ENCODE results near the gene ZNF292.
"Not testable (repeated sequence)": the region's sequence is repeated elsewhere in the genome, so short reads cannot be mapped to it uniquely, and the experiment has no call there.

The ZNF292 gene

DNA sequence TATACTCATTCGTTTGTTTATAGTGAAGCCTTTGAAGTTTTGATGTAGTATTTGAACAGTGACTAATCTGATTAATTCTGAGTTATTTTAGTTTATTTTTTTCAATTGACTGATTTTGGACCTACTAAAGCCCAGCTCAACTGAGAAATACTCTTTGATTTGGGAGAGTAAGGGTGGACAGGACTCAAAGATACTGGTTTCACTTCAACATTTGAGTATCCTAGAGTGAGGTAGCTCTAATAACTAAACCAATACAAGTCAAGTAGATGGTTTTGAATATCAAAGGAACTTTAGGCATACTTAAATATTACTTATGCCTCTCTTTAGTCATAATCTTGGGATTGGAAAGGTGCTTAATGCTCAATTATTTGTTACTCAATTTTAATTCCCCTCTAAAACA, 65.6 kb downstream of the ZNF292 start:
- no peak for DNase-seq

DNA sequence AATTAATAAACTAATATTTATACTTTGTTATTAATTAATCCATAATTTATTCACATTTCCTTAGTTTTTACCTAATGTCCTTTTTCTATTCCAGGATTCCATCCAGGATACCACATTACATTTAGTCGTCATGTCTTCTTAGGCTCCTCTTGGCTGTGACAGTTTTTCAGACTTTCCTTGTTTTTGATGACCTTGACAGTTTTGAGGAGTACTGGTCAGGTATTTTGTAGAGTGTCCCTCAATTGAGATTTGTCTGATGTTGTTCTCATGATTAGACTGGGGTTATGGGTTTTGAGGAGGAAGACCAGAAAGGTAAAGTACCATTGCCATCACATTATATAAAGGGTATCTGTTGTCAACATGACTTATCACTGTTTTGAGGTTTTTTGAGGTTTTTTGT, 67.3 kb downstream of the ZNF292 start:
- no peak for DNase-seq

DNA sequence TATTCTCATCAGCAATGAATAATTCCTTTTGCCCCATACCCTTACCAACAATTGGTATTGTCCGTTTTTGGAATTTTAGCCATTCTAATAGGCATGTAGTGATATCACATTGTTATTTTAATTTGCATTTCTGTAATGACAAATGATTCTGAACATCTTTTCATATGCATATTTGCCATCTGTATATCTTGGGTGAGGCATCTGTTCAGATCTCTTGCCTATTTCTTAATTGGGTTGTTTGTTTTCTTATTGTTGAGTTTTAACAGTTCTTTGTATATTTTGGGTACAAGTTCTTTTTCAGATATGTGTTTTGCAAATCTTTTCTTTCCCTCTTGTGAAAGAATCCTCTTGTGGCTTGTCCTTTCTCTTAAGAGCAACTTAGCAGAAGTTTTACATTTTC, 69.6 kb downstream of the ZNF292 start:
- no peak for DNase-seq

DNA sequence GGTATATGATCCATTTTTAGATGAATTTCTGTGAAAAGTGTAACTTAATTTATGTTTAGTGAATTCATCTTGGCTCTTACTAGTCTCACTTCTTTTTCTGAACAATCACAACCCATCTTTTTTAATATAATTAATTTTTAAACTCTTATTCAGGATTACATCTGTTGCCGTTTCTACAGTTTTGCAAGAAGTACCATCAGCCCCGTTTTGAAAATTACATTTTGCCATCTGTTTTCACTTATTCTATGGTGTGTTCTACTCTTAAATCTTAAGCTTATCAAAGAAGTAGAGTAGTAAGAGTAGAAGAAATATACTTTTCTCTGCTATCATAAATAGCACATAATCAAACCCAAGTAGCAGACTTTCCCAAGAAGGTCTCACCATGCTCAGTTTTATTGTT, 70.1 kb downstream of the ZNF292 start:
- DNase-seq, result no peak

DNA sequence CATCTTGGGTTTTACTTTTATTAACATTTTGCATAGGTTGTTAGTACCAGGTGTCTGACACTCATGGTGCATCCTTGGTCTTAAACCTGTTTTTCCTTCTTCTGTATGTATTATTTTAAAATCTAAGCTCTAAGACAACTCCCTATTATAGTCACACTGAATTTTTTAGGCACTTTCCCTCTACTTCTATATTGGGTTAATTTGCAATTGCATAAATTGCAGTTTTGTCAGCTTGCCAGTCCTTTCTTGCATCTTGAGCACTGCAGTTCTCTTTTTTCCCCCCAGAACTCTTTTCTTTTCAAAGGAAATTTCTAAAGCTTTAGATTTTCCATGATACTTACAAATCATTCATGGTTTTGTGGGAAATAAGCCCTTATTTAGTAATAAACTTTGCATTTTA, 70.6 kb downstream of the ZNF292 start:
- DNase-seq, result no peak

DNA sequence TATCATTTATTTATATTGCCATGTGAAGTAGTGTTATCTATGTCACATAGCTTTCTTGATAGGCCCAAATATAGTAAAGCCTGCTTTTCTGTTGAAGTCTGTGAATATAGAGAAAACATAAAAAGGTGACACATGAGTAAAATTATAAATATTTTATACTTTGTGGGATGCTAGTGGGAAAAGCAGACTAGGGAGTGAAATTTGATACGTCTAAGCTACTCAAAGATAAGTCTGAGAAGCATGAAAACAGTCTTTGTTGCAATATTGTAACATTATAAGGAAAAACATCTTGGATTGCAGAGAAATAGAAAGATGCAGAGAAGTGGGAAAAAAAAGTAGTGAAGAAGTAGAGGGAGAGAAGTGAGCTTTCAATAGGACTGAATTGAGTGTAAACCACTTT, 75.4 kb downstream of the ZNF292 start:
- DNase-seq, result no peak

DNA sequence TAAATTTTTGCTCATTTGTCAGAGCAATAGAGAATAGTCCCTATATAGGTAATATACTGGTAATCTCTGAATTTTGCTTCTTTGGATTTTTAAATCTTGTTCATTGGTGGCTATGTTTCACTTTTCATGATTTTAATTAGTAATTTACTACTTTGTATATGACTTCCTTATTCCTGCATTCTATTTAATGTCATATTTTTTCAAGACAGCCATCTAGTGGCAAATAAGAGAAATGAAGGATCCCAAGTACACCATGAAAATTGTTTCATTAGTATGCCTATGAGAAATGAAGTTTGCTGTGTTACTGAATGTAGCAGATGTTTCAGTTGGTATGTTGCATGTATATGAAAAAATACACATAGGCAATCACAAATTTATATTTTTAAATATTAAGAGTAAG, 82.4 kb downstream of the ZNF292 start:
- DNase-seq, result no peak

DNA sequence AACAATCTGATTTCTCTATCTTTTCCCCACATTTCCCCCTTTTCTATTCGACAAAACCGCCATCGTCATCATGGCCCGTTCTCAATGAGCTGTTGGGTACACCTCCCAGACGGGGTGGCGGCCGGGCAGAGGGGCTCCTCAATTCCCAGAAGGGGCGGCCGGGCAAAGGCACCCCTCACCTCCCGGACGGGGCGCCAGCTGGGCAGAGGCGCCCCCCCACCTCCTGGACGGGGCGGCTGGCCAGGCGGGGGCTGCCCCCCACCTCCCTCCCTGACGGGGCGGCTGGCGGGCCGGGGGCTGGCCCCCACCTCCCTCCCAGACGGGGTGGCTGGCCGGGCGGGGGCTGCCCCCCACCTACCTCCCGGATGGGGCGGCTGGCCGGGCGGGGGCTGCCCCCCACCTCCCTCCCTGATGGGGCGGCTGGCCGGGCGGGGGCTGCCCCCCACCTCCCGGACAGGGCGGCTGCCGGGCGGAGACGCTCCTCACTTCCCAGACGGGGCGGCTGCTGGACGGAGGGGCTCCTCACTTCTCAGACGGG, 83.8 kb downstream of the ZNF292 start:
- not testable (repeated sequence) for DNase-seq

DNA sequence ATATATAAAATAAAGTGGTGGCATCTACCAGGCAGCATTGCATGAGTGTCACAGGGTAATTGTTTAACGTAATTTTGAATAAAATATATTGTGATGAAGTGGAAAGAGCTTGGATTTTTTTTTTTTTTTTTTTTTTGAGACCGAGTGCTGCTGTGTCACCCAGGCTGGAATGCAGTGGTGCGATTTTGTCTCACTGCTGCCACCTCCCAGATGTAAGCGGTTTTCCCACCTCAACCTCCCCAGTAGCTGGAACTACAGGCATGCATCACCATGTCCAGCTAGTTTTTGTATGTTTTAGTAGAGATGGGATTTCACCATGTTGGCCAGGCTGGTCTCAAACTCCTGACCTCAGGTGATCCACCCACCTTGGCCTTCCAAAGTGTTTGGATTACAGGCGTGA, 85.9 kb downstream of the ZNF292 start:
- no peak for DNase-seq

DNA sequence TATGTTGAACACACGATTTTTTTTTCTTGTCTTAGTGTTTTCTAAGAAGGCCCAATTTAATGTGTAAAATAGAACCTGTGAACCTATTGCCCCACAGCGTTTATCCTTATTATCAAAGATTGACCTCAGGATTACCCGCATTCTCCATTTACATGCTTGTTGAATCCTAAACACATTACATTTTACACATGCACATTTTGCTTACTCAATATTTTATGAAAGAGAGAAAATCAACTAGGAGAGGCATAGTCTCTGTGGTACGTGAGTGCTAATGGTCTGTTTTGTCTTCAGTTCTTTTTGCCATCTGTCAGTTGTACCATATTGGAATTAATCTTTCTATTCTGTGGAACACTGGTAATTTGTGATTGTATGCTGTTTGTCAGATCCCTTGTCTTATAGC, 86.9 kb downstream of the ZNF292 start:
- DNase-seq, result no peak

DNA sequence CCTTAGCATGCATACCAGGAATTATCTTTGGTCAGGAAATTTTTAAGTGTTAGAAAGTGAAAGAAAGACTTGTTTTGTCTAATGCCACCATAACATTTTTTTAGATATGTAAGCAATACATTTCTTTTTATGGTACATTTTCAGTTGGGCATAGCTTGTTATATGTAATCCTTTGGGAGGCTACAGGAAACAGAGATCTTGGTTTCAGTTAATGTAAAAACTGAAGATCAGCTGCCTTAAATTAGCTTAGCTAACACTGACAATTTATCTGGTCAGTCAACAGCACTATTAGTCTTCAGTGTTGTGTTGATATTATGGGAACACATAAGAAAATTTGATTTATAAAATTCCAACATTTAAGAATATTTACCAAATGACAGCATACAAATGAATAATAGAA, 88.4 kb downstream of the ZNF292 start:
- DNase-seq, result no peak

DNA sequence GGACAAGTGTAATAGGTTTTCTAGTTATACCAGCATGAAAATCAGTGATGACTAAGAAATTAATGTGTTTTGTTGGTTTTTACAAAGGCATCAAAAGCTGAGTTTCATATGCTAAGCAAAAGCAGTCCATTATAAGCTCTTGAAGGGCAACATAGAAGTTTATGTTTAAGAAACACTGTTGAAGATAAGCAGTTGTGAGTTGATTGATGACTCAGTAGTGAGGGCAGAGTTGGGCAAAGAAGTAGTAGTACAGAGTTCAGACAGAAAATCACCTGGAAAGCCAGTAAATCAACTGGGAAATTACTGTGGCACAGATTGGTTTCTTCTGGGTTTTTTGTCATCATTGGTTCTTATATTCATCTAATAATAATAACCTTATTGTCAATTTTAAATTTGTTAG, 89.0 kb downstream of the ZNF292 start:
- no peak for DNase-seq

DNA sequence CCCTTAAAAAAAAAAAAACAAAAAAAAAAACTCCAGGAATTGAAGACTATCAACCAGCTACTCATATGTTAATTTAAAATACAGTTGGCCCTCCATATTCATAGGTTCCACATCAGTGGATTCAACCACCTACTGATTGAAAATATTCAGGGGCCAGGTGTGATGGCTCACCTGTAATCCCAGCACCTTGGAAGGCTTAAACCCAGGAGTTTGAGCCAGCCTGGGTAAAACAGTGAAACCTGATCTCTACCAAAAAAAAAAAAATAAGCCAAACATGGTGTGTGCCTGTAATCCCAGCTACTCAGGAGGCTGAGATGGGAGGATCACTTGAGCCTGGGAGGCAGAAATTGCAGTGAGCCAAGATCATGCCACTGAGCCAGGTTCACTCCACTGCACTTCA, 94.7 kb downstream of the ZNF292 start:
- DNase-seq, result no peak

DNA sequence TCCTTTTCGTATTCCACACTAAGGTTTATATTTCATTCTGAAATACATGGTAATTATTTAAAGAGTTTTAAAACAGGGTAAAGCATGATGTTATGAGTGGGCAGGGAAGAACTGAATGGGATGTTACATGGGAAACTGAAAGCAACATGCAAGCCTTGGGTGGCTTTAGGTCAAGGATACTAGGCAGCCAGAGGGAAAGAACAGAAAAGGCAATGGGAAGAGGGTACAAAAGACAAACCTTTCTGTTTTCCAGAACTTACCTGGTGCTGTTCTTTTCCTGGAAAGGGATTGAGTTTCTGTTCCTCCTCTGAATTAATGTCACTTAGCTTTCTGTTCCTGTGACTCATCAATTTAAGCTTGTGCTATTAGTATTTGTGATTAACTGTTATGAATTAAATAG, 95.9 kb downstream of the ZNF292 start:
- no peak for DNase-seq

DNA sequence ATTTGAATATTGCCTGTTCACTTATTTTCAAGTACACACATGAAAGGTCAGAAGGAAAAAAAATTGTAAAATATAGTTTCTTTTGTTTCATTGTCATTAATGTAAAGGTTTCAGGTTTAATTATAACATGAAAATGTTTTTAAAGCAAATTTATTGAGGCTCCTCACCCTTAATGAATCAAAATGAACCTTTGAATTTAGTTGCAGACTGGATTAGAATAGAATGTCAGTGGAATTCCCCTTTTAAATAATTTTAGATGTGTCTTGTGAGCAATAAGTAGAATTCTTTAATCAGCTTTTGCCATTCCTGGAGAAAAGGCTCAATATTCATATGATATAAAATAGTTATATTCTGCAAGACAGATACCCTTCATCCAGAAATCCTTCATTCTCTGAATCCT, 96.4 kb downstream of the ZNF292 start:
- DNase-seq, result no peak

DNA sequence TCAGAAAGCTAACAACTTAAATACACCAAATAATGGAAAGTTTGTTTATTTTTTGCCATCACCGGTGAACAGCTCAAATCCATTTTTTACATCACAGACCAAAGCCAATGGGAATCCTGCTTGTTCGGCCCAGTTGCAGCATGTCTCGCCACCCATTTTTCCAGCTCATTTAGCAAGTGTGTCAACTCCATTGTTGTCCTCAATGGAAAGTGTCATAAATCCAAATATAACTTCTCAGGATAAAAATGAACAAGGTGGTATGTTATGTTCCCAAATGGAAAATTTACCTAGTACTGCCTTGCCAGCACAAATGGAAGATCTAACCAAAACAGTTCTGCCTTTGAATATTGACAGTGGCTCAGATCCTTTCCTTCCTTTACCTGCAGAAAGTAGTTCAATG, 101.7 kb downstream of the ZNF292 start:
- no peak for DNase-seq

DNA sequence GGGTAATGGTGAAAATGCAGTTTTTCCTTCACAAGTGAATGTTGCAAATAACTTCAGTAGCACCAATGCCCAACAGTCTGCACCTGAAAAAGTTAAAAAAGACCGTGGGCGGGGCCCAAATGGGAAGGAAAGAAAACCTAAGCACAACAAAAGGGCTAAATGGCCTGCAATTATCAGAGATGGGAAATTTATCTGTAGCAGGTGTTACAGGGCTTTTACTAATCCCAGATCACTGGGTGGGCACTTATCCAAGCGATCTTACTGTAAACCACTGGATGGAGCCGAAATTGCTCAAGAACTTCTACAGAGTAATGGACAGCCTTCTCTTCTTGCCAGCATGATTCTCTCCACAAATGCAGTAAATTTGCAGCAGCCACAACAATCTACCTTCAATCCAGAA, 102.2 kb downstream of the ZNF292 start:
- DNase-seq, result peak; percentile 73

DNA sequence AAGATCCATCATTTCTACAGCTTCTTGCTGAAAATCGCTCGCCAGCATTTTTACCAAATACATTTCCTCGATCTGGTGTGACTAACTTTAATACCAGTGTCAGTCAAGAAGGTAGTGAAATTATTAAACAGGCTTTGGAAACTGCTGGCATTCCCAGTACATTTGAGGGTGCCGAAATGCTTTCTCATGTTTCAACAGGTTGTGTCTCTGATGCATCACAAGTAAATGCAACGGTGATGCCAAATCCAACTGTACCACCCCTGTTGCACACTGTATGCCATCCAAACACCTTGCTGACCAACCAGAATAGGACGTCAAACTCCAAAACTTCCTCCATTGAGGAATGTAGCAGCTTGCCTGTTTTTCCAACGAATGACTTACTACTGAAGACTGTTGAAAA, 102.6 kb downstream of the ZNF292 start:
- DNase-seq, result no peak

DNA sequence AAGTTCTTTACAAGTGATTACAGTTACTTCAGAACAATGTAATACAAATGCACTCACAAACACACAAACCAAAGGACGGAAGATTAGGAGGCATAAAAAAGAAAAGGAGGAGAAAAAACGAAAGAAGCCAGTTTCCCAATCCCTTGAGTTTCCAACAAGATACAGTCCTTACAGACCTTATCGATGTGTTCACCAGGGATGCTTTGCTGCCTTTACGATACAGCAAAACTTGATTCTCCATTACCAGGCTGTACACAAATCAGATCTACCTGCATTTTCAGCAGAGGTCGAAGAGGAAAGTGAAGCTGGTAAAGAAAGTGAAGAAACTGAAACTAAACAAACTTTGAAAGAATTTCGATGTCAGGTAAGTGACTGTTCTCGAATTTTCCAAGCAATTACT, 104.4 kb downstream of the ZNF292 start:
- no peak for DNase-seq

DNA sequence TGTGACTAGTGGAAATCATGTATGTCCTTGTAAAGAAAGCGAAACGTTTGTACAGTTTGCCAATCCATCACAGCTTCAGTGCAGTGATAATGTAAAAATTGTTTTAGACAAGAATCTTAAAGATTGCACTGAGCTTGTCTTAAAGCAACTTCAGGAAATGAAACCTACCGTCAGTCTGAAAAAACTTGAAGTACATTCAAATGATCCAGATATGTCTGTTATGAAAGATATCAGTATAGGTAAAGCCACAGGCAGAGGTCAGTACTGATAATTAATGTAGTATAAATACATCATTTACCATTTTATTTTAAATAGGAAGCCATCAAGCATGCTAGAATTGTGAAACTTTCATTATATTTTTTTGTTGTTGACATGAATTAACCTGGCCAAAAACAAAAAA, 106.2 kb downstream of the ZNF292 start:
- DNase-seq, result no peak

DNA sequence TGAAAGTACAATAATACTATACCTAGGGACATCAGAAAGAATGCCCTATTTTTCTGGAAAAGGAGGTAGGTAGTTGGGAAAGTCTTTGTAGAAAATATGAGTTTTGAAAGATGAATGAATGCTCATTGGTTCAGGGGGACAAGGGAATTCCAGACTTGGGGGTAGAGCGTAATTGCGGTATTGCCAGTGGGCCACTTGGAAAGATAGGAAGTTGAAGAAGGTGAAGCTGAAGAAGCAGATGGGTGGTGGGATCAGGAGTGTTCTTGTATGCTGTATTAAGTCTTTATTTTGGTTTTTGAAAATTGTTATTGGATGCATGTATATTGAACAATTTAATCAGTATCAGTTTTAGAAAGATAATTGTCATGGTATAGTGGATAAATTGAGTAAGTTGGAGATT, 109.1 kb downstream of the ZNF292 start:
- DNase-seq, result no peak

DNA sequence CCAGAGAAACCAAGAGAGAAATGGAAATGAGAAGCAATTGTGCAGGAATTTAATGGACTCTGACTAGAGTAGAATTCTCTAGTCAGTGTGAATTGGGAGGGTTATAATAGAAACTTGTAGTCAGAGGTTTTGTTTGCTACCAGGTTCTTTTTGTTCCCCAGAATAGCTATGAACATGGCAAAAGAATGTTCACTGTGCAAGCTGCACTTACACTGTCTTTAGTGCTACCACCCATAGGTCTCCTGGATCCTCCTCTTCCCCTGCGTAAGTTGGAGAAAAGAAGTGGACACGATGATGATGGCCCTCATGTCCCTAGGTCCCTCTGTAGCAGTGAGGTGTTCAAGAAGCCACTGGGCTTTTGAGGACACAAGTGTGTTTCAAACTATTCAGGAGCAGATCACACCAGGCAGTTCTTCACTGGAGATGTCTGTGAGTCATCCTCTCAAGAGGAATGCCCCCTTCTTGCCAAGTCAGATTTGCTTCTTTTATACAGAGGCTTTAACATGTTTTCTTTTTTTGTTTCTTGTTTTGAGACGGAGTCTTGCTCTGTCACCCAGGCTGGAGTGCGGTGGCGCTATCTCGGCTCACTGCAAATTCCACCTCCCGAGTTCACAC, 119.4 kb downstream of the ZNF292 start:
- DNase-seq, result no peak

DNA sequence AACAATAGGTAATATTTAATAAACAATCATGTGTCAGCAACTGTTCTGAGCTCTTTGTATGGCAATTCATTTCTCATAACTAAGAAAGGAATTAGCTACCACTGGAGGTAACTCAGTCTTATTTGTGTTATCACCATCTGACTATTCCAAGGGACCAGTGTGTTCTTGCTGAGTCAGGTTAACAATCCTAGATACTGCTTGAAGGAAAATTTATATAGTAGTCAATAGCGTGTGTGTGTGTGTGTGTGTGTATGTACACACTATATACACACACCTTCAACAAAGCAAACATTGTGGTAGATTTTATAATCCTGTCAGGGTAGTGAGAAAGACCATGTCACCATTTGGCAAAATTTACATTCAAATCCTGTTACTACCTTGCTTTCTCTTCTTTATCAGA, 121.3 kb downstream of the ZNF292 start:
- no peak for DNase-seq

DNA sequence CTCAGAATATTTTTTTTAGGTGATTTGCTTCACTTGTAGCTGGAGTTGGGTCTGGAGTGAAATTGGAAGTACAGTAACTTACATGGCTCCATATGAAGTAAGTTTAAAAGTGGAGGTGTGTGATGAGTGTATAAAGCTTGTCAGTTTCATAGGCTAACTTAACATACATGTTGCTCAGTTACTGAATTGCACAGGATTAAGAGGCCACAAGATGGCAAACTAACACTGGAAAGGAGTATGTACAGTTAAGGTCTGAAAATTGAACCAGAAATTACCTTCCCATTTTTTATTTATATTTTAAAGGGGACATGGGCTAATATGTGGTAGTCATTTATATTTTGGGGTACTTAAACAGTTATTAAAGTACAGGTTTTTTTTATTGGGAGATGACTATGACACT, 121.8 kb downstream of the ZNF292 start:
- peak; percentile 26 for DNase-seq

DNA sequence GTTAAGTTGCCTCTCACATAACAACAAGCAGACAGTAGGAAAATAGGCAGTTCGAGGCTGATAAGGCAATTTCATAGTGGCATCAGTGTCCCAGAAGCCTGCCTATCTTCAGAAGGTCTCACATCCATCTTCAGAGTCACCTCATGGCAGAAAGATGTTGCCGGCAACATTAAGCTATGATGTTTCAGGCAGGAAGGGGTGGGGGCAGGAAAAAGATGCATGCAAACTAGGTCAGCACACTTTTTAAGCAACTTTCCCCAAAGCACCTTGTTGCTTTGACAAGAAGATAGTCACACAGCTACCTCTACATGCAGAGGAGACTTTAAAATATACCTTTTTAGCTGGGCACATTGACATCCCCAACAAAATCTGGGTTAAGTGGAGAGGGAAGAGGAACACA, 123.8 kb downstream of the ZNF292 start:
- DNase-seq, result no peak

DNA sequence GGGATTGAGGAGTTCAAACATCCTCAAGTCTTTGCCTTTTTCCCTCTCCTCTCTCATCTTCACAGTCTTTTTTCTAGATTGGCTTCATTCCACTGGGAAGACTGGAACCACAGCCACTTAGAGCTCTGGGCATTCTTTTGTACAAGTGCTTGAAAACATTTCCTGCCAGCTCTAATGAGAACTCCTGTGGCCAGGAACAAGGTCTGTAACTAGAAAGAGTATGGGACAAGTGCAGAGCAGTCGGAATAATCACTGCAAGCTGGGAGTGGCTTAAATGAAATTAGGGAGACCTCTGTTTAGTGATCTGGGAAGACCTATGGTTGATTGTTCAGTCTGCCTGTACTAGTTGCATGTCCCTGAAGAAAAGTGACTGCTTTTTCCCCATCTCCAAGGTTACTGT, 126.1 kb downstream of the ZNF292 start:
- no peak for DNase-seq
